HepG2 (cell line): ENCODE results near the gene GALR3. TPM values are rescaled to one million over a fixed set of nuclear protein-coding genes. Genes with fewer than 3 reads are reported as not detected.

Source experiments
- JUNB ChIP-seq: sonication (generic); formaldehyde crosslinking; IDR thresholded peaks from 2 replicates; pipeline ENCODE4 v1.8.0; 2022; ENCODE audit warnings: missing genetic modification reagents, mild to moderate bottlenecking, borderline replicate concordance
- STAG1 ChIP-seq: sonication (generic); formaldehyde crosslinking; IDR thresholded peaks from 2 replicates; pipeline ENCODE4 v1.4.0; 2020; ENCODE audit warnings: missing genetic modification reagents
- TFDP1 ChIP-seq: IDR thresholded peaks from 2 replicates; pipeline ENCODE4 v1.6.1; 2016; ENCODE audit warnings: missing compliant biosample characterization, missing genetic modification reagents, borderline replicate concordance
- TP53 ChIP-seq: sonication (generic); formaldehyde crosslinking; conservative IDR thresholded peaks from 2 replicates; pipeline ENCODE4 v1.4.0; 2020; ENCODE audit warnings: missing genetic modification reagents
- UBTF ChIP-seq: sonication (generic); formaldehyde crosslinking; IDR thresholded peaks from 2 replicates; pipeline ENCODE4 v1.4.0; 2020; ENCODE audit warnings: mild to moderate bottlenecking, missing genetic modification reagents
- ZMAT3 ChIP-seq: sonication (generic); formaldehyde crosslinking; conservative IDR thresholded peaks from 2 replicates; pipeline ENCODE4 v1.7.0; 2021; ENCODE audit warnings: missing genetic modification reagents
- ZNF318 ChIP-seq: sonication (generic); formaldehyde crosslinking; IDR thresholded peaks from 2 replicates; pipeline ENCODE4 v1.4.0; 2020; ENCODE audit warnings: mild to moderate bottlenecking, missing genetic modification reagents
- ZNF451 ChIP-seq: sonication (generic); formaldehyde crosslinking; IDR thresholded peaks from 2 replicates; pipeline ENCODE4 v1.5.0; 2020; ENCODE audit warnings: mild to moderate bottlenecking, missing genetic modification reagents
- ZNF567 ChIP-seq: sonication (generic); formaldehyde crosslinking; IDR thresholded peaks from 2 replicates; pipeline ENCODE4 v1.8.1; 2023; ENCODE audit warnings: mild to moderate bottlenecking, missing genetic modification reagents, borderline replicate concordance
- ZNF572 ChIP-seq: sonication (generic); formaldehyde crosslinking; IDR thresholded peaks from 2 replicates; pipeline ENCODE4 v1.5.1; 2020; ENCODE audit warnings: mild to moderate bottlenecking, missing genetic modification reagents
- ZNF883 ChIP-seq: sonication (generic); formaldehyde crosslinking; IDR thresholded peaks from 2 replicates; pipeline ENCODE4 v1.5.1; 2020; ENCODE audit warnings: mild to moderate bottlenecking, missing genetic modification reagents; ENCODE audit errors: not compliant biosample characterization
- polyA plus RNA-seq, 8 experiments: library from polyadenylated mRNA; depleted of rRNA in 3 of 8; stranded (reverse) in 7 of 8; unstranded in 1 of 8; fragments of >200 nt; fragmentation: Illumina TruSeq in 4 of 8; extraction: Trizol in 4 of 8; gene quantifications; 2 replicates each; pipeline versions ENCODE4 v1.2.1 to v1.2.3, GENCODE V29; 2011 to 2016; ENCODE audit warnings: low read depth in 4 of 8, missing spikeins in 1 of 8, mixed read lengths in 1 of 8; ENCODE audit not compliant: insufficient read depth in 1 of 8
- total RNA-seq, 5 experiments: library from RNA; depleted of rRNA; stranded (reverse); fragments of >200 nt; fragmentation: Illumina TruSeq; extraction: Trizol; gene quantifications; 2 replicates each; pipeline ENCODE4 v1.2.3, GENCODE V29; 2016; ENCODE audit warnings: low read depth in 1 of 5
- TF ChIP-seq, protein P1 (sequence below): sonication (generic); formaldehyde crosslinking; conservative IDR thresholded peaks from 2 replicates; pipeline ENCODE4 v1.8.0; 2022; ENCODE audit warnings: low read depth, missing genetic modification reagents
- TF ChIP-seq, protein P2 (sequence below): sonication (generic); formaldehyde crosslinking; IDR thresholded peaks from 2 replicates; pipeline ENCODE4 v1.5.0; 2020; ENCODE audit warnings: missing genetic modification reagents, mild to moderate bottlenecking, borderline replicate concordance

GALR3 gene
- total and polyA plus RNA-seq, 2 of the 13 experiments (the other 11 are each of a cell fraction or from before 2014, with no cell fraction given) = 0.13 TPM; not detected in 1

DNA sequence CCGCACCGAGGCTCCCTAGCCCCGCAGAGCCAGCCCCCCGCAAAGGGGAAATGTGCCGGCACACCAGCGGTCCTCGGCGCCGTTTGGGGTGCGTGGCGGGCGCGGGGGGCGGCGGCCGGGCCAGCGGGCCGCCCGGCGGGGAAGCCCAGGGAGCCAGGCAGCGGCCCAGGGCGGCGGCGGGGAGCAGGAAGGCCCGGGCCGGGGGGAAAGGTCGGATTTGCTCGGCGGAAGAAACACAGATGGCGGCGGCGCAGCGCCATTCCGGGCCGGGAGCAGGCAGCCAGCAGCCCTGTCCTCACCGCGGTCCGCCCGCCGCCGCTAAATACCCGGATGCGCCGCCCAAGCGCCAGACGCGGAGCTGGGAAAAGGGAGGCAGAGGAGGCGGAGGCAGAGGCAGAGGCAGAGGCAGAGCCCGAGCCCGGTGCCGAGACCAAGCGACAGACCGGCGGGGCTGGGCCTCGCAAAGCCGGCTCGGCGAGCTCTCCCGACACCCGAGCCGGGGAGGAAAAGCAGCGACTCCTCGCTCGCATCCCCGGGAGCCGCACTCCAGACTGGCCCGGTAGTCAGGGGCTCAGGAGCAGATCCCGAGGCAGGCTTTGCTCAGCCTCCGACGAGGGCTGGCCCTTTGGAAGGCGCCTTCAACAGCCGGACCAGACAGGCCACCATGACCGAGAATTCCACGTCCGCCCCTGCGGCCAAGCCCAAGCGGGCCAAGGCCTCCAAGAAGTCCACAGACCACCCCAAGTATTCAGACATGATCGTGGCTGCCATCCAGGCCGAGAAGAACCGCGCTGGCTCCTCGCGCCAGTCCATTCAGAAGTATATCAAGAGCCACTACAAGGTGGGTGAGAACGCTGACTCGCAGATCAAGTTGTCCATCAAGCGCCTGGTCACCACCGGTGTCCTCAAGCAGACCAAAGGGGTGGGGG lies 18.0 kb upstream of the GALR3 start (continued):
- TF ChIP-seq, protein P1, sequence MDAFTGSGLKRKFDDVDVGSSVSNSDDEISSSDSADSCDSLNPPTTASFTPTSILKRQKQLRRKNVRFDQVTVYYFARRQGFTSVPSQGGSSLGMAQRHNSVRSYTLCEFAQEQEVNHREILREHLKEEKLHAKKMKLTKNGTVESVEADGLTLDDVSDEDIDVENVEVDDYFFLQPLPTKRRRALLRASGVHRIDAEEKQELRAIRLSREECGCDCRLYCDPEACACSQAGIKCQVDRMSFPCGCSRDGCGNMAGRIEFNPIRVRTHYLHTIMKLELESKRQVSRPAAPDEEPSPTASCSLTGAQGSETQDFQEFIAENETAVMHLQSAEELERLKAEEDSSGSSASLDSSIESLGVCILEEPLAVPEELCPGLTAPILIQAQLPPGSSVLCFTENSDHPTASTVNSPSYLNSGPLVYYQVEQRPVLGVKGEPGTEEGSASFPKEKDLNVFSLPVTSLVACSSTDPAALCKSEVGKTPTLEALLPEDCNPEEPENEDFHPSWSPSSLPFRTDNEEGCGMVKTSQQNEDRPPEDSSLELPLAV (CRISPR knock-in tag) = no peak
- TF ChIP-seq, protein P2, sequence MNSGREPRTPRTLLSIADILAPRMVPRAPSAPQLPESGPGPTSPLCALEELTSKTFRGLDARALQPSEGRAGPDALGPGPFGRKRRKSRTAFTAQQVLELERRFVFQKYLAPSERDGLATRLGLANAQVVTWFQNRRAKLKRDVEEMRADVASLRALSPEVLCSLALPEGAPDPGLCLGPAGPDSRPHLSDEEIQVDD = peak; percentile 25; the same call in 1 of the 2 replicates
- TF ChIP-seq ZMAT3 (0 out of 2 replicates have a peak, but pooled peaks have one; percentile 49), STAG1 (CRISPR knock-in tag) (peak; percentile 11; the same call in 1 of the 2 replicates), JUNB (CRISPR knock-in tag) (no peak), ZNF318 (CRISPR knock-in tag) (no peak), TFDP1 (CRISPR knock-in tag) (peak; percentile 19; the same call in 1 of the 2 replicates), UBTF (CRISPR knock-in tag) (peak; percentile 98), ZNF451 (CRISPR knock-in tag) (0 out of 2 replicates have a peak, but pooled peaks have one; percentile 40), ZNF567 (no peak), TP53 (peak; percentile 81), ZNF572 (CRISPR knock-in tag) (peak; percentile 46; the same call in 1 of the 2 replicates), ZNF883 (CRISPR knock-in tag) (no peak)
